Measurements from ENCODE around the gene SNX3. TPM values are rescaled to one million over a fixed set of nuclear protein-coding genes. Genes with fewer than 3 reads are reported as not detected.
"Not testable (repeated sequence)": the region's sequence is repeated elsewhere in the genome, so short reads cannot be mapped to it uniquely, and the experiment has no call there.

The SNX3 gene
- 10 to 100 TPM; 85.5 to 85.6 TPM for total RNA-seq

- CTCF ChIA-PET: interaction anchor here (1.2 kb wide), 1 partner anchor 18 kb away, joined by 3 read pairs; no protein-coding TSS in a partner anchor
- POLR2A ChIA-PET: interaction anchor here (0.6 to 1.3 kb wide), 5 partner anchors 10 to 216 kb away, joined by 3 to 7 read pairs (median 4); no protein-coding TSS in a partner anchor
Observed at GRCh38 chr6:108260809-108261569, at the start of gene SNX3. Gene SNX3, minus strand, starts transcription at chr6:108261040. Its CDS starts 119 bp downstream, at chr6:108260921.

GRCh38 chr6:108309844-108310243 lies 49.0 kb upstream of the SNX3 start:
- ChIA-PET POLR2A (no interaction called here), CTCF (no interaction called here)

- CTCF ChIA-PET, POLR2A ChIA-PET: not testable (repeated sequence)
Observed at GRCh38 chr6:108308641-108309040, 47.8 kb upstream of the SNX3 start.

- ChIA-PET CTCF (no interaction called here), POLR2A (no interaction called here)
Observed at GRCh38 chr6:108304646-108305045, 43.8 kb upstream of the SNX3 start.

GRCh38 chr6:108302386-108302785 lies 41.5 kb upstream of the SNX3 start:
- ChIA-PET CTCF (no interaction called here), POLR2A (no interaction called here)

DNA sequence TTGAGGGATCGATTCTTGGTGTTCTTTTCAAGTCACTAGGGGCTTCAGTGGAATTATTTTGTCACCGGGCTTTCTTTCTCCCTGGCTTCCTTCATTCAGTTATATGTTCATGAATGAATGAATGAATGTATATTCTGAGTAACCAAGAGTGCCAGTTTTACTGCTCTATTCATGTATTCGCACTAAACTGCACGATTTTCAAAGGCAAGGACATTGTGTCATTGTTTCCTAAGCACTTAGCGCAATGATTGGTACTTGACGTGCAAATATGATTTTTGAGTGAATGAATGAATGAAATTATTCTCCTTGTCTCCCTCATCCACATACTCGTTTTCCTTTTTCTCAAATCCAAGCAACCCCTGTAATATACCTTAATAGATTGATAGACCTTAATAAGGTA lies 34.8 kb upstream of the SNX3 start:
- ChIA-PET POLR2A (interaction anchor here (0.6 to 0.9 kb wide), 2 partner anchors 20 to 35 kb away, joined by 5 to 7 read pairs; partner anchors contain the start of gene SNX3), CTCF (no interaction called here)

DNA sequence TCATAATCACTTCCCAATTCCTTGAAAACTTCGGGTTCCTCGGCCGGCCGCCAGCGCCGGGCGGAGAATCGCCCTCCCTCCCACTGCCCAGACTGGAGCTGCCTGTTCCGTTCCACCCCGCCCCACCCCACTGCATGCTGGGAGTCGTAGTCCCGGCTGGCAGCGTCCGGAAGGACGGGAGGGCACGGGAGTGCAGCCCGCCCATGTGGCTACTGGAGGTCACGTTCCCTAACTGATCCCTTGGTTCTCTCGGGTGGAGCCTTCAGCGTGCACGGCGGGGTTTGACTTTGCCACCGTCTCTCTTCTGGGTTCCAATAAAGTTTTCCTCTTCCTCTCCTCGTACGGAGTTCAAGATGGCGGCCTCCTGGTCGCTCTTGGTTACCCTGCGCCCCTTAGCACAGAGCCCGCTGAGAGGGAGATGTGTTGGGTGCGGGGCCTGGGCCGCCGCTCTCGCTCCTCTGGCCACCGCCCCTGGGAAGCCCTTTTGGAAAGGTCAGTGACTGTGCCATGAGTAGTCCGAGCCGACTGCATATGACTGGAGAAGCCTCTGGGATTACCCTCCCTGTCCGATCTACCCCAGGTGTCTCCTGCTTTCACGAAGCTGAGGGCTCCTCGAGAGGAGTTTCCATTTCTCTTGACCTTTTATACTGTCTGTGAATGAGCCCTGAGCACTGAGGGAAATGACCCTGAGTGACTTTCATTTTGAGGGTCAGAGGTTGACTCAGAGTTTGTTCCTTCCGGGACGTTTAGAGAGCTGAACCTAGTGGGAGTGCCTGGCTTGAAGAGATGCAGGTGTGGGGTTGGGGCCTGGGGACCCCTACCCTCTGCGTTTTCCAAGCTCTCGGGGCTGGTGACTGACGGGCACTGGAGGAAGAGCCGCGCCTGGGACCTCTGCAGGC lies 34.1 kb upstream of the SNX3 start, which contains the start of gene AFG1L:
AFG1L (plus strand) TSS at position 328 of the 899 bp plus-strand sequence; CDS start at position 354, 26 bp downstream.
- ChIA-PET CTCF (no interaction called here), POLR2A (interaction anchor here (0.5 to 0.9 kb wide), 5 partner anchors 21 to 514 kb away, joined by 3 to 7 read pairs (median 5); partner anchors contain the start of gene SNX3)

GRCh38 chr6:108294297-108294726 lies 33.5 kb upstream of the SNX3 start:
- ChIA-PET CTCF (no interaction called here), POLR2A (interaction anchor here (0.5 to 0.6 kb wide), 3 partner anchors 33 to 514 kb away, joined by 3 to 6 read pairs (median 5); partner anchors contain the start of gene SNX3)

DNA sequence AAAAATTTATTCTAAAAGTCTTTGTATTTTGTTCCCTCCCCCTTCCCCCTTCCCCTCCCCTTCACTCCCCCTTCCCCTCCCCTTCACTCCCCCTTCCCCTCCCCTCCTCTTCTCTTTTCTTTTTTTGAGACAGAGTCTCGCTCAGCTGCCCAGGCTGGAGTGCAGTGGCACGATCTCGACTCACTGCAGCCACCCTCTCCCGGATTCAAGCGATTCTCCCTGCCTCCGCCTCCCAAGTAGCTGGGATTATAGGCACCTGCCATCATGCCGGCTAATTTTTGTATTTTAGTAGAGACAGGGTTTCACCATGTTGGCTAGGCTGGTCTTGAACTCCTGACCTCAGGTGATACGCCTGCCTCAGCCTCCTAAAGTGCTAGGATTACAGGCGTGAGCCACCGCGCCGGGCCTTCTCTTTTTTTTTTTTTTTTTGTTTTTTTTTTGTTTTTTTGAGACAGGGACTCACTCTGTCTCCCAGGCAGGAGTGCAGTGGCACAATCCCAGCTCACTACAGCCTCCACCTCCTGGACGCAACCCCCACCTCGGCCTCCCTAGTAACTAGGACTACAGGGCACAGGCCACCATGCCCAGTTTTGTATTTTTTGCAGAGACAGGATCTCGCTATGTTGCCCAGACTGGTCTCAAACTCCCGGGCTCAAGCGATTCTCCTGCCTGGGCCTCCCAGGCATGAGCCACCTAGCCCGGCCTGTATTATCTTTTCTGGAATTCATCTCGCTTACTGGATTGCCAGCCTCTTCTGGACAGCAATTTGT lies 32.9 kb upstream of the SNX3 start:
- ChIA-PET CTCF (no interaction called here), POLR2A (no interaction called here)

- CTCF ChIA-PET, POLR2A ChIA-PET: not testable (repeated sequence)
Observed at GRCh38 chr6:108292561-108292960, 31.7 kb upstream of the SNX3 start.

- ChIA-PET POLR2A (no interaction called here), CTCF (no interaction called here)
Observed at GRCh38 chr6:108291091-108291490, 30.3 kb upstream of the SNX3 start.

DNA sequence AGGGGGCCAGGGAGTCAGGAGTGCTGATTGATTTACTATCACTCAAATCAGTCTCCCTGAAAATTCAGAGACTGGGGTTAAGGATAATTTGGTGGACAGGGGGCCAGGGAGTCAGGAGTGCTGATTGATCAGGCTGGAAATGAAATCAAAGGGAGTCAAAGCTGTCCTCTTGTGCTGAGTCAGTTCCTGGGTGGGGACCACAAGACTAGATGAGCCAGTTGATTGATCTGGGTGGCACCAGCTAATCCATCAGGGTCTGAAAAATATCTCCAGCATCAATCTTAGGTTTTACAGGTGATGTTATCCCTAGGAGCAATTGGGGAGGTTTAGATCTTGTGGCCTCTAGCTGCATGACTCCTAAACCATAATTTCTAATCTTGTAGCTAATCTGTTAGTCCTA lies 27.9 kb upstream of the SNX3 start:
- CTCF ChIA-PET: no interaction called here

GRCh38 chr6:108287373-108287772 lies 26.5 kb upstream of the SNX3 start:
- ChIA-PET POLR2A (no interaction called here), CTCF (no interaction called here)

More for the DNA sequence above, 27.9 kb upstream of the SNX3 start:
- POLR2A ChIA-PET: no interaction called here

GRCh38 chr6:108286366-108286765 lies 25.5 kb upstream of the SNX3 start:
- POLR2A ChIA-PET: no interaction called here
- CTCF ChIA-PET: no interaction called here

GRCh38 chr6:108285381-108285780 lies 24.5 kb upstream of the SNX3 start:
- ChIA-PET POLR2A (no interaction called here), CTCF (no interaction called here)

DNA sequence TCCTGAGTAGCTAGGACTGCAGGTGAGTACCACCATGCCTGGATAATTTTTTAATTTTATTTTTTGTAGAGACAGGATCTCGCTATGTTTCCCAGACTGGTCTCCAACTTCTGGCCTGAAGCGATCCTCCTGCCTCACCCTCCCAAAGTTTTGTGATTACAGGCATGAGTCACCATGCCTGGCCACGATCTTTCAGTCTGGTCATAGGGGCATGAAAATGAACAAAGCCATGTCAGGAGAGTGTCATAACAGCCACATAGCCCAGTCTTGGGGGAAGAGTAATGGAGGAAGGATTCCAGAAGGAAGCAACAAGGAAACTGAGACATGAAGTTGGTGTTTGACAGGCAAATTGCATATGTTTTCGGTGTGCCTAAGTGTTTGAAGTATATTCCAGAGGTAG lies 17.0 kb upstream of the SNX3 start:
- ChIA-PET POLR2A (no interaction called here), CTCF (no interaction called here)

DNA sequence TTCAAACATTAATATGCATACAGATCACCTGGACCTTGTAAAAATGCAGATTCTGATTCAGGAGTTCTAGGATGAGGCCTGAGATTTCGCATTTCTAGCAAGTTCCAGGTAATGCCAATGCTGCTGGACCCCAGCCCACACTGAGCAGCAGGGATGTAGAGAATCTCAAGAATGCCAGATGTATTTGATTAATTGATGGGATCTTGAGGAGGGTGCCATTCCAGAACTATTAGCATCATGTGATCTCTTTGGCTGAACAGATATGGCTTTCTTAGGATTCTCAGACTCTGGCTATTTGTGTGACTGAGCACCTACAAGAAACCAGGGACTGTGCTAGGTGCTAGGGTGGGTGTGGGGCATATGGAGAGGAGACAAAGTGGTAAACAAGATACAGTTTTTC lies 16.5 kb upstream of the SNX3 start:
- CTCF ChIA-PET: no interaction called here
- POLR2A ChIA-PET: no interaction called here

DNA sequence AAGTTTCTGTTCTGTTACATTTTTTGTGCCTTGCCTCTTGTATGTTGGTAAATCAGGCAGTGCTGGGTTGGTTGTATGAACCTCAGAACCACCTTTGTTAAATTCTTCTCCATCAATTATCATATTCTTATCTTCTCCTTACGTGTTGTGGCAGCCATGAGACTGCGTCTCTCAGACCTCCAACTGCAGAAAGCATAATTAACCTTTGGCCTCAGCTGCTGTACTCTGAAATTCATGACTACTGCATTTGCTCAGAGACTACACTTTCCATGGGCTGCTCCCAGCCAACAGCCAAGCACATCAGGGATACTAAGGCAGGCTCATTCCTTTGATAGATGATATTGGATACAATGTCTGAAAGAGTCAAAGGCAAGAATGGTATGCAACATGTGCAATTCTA lies 15.1 kb upstream of the SNX3 start:
- ChIA-PET POLR2A (no interaction called here), CTCF (no interaction called here)

DNA sequence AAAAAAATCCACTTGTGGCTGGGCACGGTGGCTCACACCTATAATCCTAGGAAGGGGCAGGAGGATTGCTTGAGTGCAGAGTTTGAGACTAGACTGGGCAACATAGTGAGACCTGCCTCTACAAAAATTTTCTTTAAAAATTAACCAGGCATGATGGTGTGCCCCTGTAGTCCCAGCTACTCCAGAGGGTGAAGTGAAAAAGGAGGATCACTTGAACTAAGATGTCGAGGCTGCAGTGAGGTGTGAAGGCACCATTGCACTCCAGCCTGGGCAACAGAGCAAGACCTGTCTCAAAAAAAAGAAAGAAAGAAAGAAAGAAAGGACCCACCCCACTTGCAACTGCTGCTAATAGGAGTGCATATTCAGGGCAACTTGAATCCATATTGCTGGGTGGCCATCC lies 13.7 kb upstream of the SNX3 start:
- POLR2A ChIA-PET: no interaction called here
- CTCF ChIA-PET: no interaction called here

GRCh38 chr6:108269955-108270354 lies 9.1 kb upstream of the SNX3 start:
- POLR2A ChIA-PET, CTCF ChIA-PET: not testable (repeated sequence)

All from activated CD8-positive, alpha-beta memory T cell treated with anti-CD3 and anti-CD28 coated beads for 36 hours (primary cell).